Activated CD8-positive, alpha-beta memory T cell treated with anti-CD3 and anti-CD28 coated beads, Interleukin-2, amount 50 U/mL, for 48 hours (primary cell): ENCODE data around the gene LMNB1.
"Not testable (repeated sequence)": the region's sequence is repeated elsewhere in the genome, so short reads cannot be mapped to it uniquely, and the experiment has no call there.

Source experiments
- DNase-seq: peaks from one replicate; pipeline ENCODE4 v3.0.0-alpha.2; 2020

Gene LMNB1

DNA sequence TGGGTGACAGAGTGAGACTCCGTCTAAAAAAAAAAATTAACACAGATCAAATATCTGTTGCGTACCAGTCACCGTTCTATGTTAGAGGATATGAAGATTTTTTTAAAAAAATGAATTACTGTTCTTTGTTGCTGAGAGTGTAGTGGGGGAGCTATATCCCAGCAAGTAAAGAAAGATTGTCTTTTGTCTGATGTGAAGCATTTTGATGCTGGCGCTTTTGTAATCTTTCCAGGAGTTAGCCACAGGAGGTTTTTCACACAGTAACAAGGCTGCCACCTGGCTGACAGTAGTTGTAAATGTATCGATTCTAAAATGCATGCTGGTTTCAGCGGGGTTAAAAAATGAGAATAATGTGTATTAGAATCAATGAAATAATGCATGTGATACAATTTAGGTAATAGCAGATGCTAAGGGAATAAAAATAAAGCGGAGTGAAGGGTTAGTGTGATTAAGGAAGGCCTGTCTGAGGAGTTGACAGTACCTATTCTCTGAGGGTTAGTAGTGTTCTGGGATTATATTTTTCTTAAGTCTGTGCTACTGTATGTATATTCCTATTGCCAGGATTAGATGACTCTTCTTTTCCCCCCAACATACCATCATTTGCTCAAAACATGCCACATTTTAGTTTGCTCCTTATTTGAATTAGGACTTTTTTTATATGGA lies 3.4 kb downstream of the LMNB1 start:
- DNase-seq, result no peak

GRCh38 chr5:126788409-126788808 lies 11.5 kb downstream of the LMNB1 start:
- DNase-seq, result not testable (repeated sequence)

- DNase-seq, result no peak
Observed at GRCh38 chr5:126793097-126793496, 16.2 kb downstream of the LMNB1 start.

DNA sequence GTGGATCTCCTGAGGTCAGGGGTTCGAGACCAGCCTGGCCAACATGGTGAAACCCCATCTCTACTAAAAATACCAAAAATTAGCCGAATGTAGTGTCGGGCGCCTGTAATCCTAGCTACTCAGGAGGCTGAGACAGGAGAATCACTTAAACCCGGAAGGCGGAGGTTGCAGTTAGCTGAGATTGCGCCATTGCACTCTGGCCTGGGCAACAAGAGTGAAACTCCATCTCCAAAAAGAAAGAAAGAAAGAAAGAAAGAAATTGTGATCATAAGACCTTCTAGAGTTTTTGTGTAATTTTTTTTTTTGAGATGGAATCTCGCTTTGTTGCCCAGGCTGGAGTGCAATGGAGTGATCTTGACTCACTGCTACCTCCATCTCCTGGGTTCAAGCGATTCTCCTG lies 16.7 kb downstream of the LMNB1 start:
- not testable (repeated sequence) for DNase-seq

DNA sequence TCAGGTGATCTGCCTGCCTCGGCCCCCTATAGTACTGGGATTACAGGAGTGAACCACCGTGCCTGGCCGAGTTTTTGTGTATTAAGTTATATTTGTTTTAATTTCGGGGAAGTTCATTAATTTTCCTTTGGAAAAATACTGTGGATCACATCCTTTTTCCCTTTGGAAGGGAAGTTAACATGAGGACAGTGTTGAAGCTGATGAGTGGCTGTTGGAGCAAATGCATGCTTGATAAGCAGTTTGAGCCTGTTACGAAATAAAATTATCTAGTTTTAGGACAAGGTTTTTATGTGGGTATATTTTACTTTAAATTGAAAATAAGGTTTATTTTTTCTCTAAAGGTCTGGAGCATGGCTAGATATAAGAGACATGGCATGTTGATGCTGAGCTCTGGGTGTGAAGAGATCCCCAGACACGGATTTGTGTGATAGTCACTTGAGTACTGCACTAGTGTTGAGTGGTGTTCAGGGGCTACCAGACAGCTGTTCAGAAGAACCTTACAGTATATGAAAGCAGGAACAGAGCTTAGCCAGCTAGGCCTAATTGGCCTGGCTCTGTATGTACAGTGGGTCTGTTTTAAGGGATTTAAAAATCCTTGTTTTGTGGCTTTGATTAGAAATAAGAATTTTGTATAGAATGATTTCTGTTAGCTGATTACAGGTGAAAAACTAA lies 17.4 kb downstream of the LMNB1 start:
- no peak for DNase-seq

- no peak for DNase-seq
Observed at GRCh38 chr5:126799780-126800179, 22.8 kb downstream of the LMNB1 start.

- no peak for DNase-seq
Observed at GRCh38 chr5:126801174-126801991, 24.4 kb downstream of the LMNB1 start.

DNA sequence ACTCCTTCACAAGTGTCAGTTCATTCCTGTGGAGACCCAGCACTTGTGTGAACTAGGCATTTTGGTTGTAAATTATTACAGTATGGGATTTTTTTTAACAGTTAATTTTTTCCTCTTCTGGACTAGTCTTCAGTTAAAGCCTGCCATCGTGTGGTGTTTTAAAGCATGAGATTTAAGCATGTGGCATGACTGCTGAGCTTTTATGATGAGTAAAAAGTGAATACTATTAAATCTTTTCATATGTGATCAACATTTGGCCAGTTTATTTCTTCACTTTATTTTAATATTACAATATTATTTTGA lies 25.0 kb downstream of the LMNB1 start:
- DNase-seq, result no peak

DNA sequence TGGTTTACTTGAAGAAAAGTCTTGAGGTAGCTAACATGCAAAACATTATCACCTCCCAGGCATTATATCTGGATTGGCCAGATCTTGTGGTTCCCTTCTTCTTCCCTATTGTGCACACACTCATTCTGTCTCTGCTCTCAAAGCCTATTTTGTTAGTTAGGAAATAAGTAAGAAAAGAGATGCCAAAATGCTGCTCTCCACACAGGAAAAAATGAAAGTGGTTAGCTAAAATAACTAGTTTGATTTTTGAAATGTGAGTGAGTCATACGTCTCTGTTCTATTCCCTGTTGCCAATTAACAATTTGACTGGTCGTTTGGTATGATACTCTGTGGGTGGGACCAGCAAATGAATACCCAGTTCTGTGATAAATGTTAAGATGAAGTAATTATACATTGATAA lies 28.1 kb downstream of the LMNB1 start:
- DNase-seq, result no peak

- DNase-seq, result no peak
Observed at GRCh38 chr5:126808521-126808988, 31.6 kb downstream of the LMNB1 start.

DNA sequence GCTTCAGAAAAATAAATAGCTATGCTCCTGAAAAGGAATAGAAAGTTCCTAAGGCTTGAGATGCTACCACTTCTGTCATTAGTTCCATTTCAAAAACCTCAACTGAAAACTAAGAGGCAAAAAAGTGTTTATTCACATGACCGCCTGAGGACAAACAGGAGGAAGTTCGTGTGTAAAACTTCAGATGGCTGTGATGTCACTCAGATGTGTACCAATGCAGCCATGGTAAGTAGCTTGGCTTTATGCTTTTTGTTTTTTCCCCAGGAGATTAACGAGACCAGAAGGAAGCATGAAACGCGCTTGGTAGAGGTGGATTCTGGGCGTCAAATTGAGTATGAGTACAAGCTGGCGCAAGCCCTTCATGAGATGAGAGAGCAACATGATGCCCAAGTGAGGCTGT lies 33.0 kb downstream of the LMNB1 start:
- no peak for DNase-seq

DNA sequence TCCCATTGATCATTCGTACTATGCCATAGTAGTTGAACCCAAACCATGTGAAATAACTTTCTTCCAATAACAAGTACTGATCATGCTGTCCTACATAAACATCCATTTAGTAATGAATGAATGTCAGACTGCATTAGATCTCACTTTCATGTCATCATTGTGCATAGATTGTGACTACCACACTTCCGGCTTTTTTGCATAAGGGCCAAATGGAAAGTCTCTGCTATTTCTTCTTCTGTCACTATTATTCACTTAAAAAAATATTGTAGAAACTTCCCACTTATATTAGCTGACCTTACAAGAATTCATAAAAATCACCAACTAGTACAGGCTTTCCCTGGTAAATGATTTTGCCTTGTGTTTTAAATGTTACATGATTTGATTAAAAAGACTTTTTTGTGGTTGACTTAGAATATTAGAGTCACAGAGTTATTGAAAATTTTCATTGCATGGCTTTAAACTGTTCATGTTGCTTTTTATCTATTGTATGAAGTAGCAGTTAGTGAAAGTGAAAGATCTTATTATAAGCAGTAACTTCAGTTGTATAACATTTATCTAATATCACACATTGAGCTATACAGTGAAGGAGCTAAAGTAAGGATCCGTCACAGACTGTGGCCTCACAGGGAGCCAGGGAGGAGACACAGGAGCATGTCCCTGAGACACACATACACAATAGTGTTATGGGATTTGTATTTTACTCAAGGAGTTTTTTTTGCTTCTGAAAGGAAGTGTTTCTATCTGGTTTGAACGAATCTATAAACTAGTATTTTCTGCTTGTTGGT lies 33.9 kb downstream of the LMNB1 start:
- no peak for DNase-seq

DNA sequence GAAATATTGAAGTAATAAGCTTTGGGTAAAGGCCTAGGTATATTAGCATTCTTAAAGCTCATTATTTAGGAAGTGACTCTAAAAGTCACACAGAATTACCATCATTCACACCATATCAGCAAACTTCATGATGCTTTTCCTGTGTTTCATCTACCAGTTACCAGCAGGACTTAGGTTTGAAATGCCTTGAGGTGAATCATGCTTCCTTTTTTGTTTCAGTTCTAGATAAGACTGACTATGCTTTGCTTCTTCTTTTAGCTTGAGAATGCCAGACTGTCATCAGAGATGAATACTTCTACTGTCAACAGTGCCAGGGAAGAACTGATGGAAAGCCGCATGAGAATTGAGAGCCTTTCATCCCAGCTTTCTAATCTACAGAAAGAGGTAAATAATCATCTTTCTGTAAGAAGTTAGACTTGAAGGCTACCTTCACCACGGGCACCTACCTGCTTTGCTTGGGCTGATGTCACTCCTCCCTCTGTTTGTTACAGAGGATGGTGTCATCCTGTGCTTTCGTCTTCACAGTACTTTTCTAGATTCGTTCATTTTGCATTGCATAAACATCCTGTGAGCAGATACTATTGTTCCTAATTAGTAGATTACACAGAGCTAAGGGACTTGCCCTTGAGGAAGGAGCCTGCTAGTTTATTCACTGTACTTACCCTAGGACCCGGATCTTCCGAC lies 34.7 kb downstream of the LMNB1 start:
- DNase-seq, result no peak

DNA sequence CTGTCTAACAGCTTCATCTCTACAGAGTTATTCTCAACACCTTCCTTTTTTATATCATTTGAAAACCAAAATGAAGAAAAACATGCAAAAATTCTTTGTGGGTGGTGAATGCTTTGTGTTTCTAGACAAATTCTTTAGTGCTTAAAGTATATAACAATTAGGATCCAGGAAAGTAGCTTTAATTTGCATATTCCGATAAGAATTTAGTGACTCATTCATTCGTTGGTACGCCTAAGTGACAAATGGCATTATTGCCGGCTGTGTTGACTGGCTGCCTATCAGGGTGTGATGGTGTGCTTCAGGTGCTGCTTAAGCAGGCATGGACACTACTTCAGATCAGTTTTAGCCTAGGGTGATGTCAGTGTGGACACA lies 35.2 kb downstream of the LMNB1 start:
- DNase-seq, result no peak

GRCh38 chr5:126813799-126814198 lies 36.9 kb downstream of the LMNB1 start:
- not testable (repeated sequence) for DNase-seq

DNA sequence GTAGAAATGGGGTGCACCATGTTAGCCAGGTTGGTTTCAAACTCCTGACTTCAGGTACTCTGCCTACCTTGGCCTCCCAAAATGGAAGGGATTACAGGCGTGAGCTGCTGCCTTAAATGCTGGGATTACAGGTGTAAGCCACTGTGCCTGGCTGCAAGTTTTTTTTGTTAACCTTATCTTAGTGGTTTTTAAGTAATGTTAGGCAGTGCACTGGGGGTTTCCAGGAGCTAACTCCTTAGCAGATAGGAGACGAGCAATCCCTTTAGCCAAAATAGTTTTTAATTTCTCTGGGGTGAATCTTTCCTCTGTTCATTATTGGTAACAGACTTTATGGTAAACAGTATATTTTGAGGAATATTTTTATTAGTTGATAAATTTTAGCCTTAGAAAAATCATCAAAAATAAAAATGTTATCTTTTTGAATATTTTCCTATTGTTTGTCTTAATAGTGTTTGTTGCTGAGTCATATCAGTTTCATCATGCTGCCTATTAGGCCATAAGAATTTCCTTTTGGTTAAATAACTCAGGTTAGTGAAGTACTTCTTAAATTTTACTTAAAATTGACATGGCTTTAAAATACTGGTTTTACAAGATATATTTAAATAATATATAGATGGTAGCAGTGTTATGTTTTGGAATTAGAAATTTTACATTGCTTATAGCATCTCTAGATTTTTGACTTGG lies 37.9 kb downstream of the LMNB1 start:
- no peak for DNase-seq

DNA sequence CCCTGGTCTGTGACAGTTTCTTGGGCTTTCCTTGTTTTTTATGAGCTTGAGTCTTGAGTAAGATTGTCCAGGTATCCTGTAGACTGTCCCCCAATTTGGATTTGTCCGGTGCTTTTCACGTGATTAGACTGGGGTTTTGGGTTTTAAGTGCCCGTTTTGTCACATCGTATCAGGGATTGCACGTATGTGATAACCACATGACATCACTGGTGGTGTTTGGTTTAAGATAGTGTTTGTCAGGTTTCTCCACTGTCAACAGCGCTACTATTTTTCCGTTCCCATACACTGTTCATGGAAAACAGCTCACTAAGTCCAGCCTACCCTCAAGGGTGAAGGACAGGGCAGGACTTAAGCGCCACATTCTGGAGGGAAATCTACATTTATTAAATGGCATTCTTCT lies 39.7 kb downstream of the LMNB1 start:
- DNase-seq, result no peak

DNA sequence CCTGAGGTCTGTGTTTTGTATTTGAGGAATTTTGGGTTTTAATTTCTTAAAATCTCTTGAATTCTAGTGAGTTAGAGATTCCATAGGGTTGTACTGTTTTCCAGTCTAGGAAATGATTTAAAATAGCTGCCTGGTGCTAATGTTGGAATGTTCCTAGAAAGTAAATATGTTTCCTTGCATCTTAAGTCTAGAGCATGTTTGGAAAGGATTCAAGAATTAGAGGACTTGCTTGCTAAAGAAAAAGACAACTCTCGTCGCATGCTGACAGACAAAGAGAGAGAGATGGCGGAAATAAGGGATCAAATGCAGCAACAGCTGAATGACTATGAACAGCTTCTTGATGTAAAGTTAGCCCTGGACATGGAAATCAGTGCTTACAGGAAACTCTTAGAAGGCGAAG lies 41.8 kb downstream of the LMNB1 start:
- no peak for DNase-seq

GRCh38 chr5:126819253-126819652 lies 42.3 kb downstream of the LMNB1 start:
- no peak for DNase-seq

DNA sequence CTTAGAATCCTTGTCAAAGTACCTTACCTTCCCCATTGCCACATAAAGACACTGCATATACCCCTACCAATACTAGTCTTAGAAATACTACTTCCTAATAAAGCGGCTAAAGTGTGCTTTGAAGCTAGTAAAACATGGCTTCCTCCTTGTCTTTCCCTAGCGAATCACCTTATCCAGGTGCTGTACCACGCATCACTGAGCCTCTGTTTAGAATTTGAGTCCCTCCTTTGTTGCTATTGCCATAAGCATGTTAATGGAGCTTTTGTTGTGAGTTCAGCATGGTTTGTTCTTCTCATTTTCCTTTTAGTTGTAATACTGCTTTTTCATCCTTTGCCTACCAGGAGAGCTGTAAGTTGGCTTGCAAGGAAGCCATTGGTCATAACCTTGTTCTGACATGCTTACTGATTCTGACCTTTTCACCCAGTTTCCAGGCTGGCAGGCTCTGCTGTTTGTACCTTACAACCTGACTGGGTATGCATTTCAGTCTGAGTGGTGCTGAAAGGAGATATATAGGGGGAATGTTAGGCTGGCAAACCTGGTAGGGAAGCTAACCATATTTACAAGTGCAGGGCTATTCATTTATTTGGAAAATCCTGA lies 49.8 kb downstream of the LMNB1 start:
- no peak for DNase-seq

DNA sequence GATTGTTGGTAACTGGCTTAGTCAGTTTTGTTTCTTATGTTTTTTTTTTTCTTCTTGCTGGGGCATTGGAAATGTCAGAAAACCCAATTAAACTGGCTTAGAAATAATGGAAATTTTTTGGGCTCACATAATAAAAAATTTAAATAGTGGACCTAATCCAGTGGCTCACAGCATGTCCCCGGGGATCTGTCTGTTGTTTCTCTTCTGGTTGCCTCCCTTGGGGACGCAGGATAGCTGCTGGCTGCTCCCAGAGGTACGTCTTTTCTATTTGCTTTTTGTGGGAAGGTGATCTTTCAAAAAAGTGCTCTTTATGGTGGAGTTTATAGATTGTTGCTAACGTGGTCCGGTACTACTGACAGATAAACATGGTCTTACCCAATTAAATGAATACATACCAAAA lies 52.2 kb downstream of the LMNB1 start:
- DNase-seq, result no peak

DNA sequence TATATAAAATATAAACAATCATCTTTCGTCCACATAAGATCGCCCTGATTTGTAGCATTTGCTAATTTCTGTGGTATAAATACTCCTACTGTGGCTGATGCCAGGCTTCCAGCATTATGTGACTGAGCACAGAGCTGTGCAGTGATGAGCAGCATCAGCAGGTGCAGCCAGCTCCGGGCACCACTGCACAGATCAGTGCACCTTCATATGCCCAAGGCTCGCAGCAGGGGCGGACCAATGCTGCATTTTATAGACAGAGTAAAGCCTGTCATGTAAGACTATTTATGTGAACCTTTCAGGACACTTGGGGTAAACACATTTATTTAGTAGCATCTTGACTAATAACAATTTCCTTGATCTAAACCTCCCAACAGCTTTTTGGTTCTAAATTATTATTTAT lies 53.1 kb downstream of the LMNB1 start:
- no peak for DNase-seq
